ENCODE measurements around the gene KLKB1.
"Not testable (repeated sequence)": the region's sequence is repeated elsewhere in the genome, so short reads cannot be mapped to it uniquely, and the experiment has no call there.

GRCh38 chr4:186247062-186247752 is 19.9 kb downstream of the KLKB1 start:
- not testable (repeated sequence) for TF ChIP-seq EZH2 (optimal IDR thresholded peaks at IDR 0.05; ENCODE audit: low read depth, low read length); CTCF (IDR thresholded peaks at IDR 0.05; ENCODE audit: low read length)
